HCT116 (cell line): ENCODE data around the gene NXPH1.

ENCODE experiments used
- CEBPB ChIP-seq: IDR thresholded peaks from 2 replicates; pipeline ENCODE4 v1.6.1; 2012; ENCODE audit warnings: low read depth
- EZH2 ChIP-seq: fragments of 200-600 bp; sonication (generic); IDR thresholded peaks from 2 replicates; pipeline ENCODE4 v1.6.1; 2017; ENCODE audit warnings: antibody characterized with exemption, mixed run types
- EZH2phosphoT487 ChIP-seq: fragments of 200-600 bp; IDR thresholded peaks from 2 replicates; pipeline ENCODE4 v1.6.1; 2018; ENCODE audit warnings: antibody characterized with exemption, borderline replicate concordance
- POLR2A ChIP-seq: IDR thresholded peaks from 2 replicates; pipeline ENCODE4 v1.7.0; 2011; ENCODE audit warnings: borderline replicate concordance; ENCODE audit not compliant: insufficient read depth, insufficient read length; ENCODE audit errors: extremely low read depth
- POLR2AphosphoS5 ChIP-seq: IDR thresholded peaks from 2 replicates; pipeline ENCODE4 v1.6.1; 2011; ENCODE audit warnings: mild to moderate bottlenecking, low read depth, low read length, moderate library complexity
- RAD21 ChIP-seq: IDR thresholded peaks from 2 replicates; pipeline ENCODE4 v1.6.1; 2012; ENCODE audit warnings: low read depth, mild to moderate bottlenecking
- SIN3A ChIP-seq: IDR thresholded peaks from 2 replicates; pipeline ENCODE4 v1.6.1; 2012; ENCODE audit warnings: low read depth
- SP1 ChIP-seq: IDR thresholded peaks from 2 replicates; pipeline ENCODE4 v1.6.1; 2012; ENCODE audit warnings: low read depth
- TCF7L2 ChIP-seq: IDR thresholded peaks from 2 replicates; pipeline ENCODE4 v1.7.0; 2011; ENCODE audit warnings: borderline replicate concordance, inconsistent platforms; ENCODE audit not compliant: insufficient read depth, insufficient read length; ENCODE audit errors: extremely low read depth
- YY1 ChIP-seq: IDR thresholded peaks from 2 replicates; pipeline ENCODE4 v1.6.1; 2011; ENCODE audit warnings: low read length, low read depth, moderate library complexity, mild to moderate bottlenecking; ENCODE audit not compliant: insufficient replicate concordance; ENCODE audit errors: extremely low read depth
- ZNF274 ChIP-seq: fragments of 200-500 bp; sonication (Bioruptor generic); IDR thresholded peaks from 2 replicates; pipeline ENCODE4 v1.6.1; 2014; ENCODE audit warnings: mild to moderate bottlenecking, low read depth, low read length, inconsistent platforms
- TF ChIP-seq, protein P1 (sequence below): IDR thresholded peaks from 2 replicates; pipeline ENCODE4 v1.6.1; 2012
- TF ChIP-seq, protein P2 (sequence below), 3 experiments: fragments of 200-600 bp in 1 of 3; sonication (generic) in 1 of 3; IDR thresholded peaks in 2 of 3; conservative IDR thresholded peaks in 1 of 3; 2 replicates each; pipeline ENCODE4 v1.5.1; 2012 to 2017; ENCODE audit warnings: low read depth in 2 of 3, low read length in 2 of 3, antibody characterized with exemption in 1 of 3, borderline replicate concordance in 1 of 3, control low read depth in 1 of 3, mild to moderate bottlenecking in 1 of 3, mixed read lengths in 1 of 3, mixed run types in 1 of 3, moderate library complexity in 1 of 3; ENCODE audit not compliant: insufficient read depth in 1 of 3
- TF ChIP-seq, protein P3 (sequence below): IDR thresholded peaks from 2 replicates; pipeline ENCODE4 v1.6.1; 2012; ENCODE audit warnings: low read depth

DNA sequence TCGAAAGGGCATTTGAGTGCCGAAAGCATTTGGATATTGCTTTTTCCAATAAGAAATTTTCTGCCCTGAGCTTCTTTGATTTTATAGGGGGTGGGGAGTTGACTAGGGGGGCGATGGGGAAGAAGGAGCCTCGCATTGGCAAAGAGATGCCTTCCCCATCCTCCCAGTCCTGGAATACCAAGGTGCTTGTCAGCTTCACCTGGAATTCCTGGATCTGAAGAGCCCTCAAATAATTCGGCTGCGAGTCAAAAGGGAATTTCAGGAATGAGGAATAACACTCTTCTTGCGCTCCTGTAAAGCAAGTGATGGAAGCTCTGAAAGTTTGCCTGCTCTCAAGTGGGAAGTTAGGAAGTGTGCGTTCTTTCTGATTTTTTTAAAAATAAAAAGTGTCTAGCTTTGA is 7.3 kb downstream of the NXPH1 start:
- no peak for TF ChIP-seq POLR2AphosphoS5
- no peak for TF ChIP-seq RAD21
- TF ChIP-seq, protein P1, sequence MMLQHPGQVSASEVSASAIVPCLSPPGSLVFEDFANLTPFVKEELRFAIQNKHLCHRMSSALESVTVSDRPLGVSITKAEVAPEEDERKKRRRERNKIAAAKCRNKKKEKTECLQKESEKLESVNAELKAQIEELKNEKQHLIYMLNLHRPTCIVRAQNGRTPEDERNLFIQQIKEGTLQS, result no peak
- TF ChIP-seq ZNF274, result no peak
- TF ChIP-seq, protein P2, sequence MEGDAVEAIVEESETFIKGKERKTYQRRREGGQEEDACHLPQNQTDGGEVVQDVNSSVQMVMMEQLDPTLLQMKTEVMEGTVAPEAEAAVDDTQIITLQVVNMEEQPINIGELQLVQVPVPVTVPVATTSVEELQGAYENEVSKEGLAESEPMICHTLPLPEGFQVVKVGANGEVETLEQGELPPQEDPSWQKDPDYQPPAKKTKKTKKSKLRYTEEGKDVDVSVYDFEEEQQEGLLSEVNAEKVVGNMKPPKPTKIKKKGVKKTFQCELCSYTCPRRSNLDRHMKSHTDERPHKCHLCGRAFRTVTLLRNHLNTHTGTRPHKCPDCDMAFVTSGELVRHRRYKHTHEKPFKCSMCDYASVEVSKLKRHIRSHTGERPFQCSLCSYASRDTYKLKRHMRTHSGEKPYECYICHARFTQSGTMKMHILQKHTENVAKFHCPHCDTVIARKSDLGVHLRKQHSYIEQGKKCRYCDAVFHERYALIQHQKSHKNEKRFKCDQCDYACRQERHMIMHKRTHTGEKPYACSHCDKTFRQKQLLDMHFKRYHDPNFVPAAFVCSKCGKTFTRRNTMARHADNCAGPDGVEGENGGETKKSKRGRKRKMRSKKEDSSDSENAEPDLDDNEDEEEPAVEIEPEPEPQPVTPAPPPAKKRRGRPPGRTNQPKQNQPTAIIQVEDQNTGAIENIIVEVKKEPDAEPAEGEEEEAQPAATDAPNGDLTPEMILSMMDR (IDR thresholded peaks at IDR 0.05 in 2 of 3, conservative IDR thresholded peaks at IDR 0.05 in 1 of 3; ENCODE audit: borderline replicate concordance in 1 of 3, insufficient read depth in 1 of 3, low read depth in 2 of 3, low read length in 2 of 3), result no peak
- TF ChIP-seq, protein P3, sequence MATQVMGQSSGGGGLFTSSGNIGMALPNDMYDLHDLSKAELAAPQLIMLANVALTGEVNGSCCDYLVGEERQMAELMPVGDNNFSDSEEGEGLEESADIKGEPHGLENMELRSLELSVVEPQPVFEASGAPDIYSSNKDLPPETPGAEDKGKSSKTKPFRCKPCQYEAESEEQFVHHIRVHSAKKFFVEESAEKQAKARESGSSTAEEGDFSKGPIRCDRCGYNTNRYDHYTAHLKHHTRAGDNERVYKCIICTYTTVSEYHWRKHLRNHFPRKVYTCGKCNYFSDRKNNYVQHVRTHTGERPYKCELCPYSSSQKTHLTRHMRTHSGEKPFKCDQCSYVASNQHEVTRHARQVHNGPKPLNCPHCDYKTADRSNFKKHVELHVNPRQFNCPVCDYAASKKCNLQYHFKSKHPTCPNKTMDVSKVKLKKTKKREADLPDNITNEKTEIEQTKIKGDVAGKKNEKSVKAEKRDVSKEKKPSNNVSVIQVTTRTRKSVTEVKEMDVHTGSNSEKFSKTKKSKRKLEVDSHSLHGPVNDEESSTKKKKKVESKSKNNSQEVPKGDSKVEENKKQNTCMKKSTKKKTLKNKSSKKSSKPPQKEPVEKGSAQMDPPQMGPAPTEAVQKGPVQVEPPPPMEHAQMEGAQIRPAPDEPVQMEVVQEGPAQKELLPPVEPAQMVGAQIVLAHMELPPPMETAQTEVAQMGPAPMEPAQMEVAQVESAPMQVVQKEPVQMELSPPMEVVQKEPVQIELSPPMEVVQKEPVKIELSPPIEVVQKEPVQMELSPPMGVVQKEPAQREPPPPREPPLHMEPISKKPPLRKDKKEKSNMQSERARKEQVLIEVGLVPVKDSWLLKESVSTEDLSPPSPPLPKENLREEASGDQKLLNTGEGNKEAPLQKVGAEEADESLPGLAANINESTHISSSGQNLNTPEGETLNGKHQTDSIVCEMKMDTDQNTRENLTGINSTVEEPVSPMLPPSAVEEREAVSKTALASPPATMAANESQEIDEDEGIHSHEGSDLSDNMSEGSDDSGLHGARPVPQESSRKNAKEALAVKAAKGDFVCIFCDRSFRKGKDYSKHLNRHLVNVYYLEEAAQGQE, result no peak
- TF ChIP-seq EZH2phosphoT487, result no peak
- no peak for TF ChIP-seq POLR2A
- TF ChIP-seq CEBPB, result no peak
- TF ChIP-seq SP1, result no peak
- TF ChIP-seq YY1, result no peak
- TF ChIP-seq EZH2, result no peak
- no peak for TF ChIP-seq TCF7L2
- TF ChIP-seq SIN3A, result no peak
